ENCODE data around the gene QPRT.
A peak's percentile ranks its signal among the peaks of the same experiment; 100 is the strongest.
"Not testable (repeated sequence)": the region's sequence is repeated elsewhere in the genome, so short reads cannot be mapped to it uniquely, and the experiment has no call there.

QPRT gene

DNA sequence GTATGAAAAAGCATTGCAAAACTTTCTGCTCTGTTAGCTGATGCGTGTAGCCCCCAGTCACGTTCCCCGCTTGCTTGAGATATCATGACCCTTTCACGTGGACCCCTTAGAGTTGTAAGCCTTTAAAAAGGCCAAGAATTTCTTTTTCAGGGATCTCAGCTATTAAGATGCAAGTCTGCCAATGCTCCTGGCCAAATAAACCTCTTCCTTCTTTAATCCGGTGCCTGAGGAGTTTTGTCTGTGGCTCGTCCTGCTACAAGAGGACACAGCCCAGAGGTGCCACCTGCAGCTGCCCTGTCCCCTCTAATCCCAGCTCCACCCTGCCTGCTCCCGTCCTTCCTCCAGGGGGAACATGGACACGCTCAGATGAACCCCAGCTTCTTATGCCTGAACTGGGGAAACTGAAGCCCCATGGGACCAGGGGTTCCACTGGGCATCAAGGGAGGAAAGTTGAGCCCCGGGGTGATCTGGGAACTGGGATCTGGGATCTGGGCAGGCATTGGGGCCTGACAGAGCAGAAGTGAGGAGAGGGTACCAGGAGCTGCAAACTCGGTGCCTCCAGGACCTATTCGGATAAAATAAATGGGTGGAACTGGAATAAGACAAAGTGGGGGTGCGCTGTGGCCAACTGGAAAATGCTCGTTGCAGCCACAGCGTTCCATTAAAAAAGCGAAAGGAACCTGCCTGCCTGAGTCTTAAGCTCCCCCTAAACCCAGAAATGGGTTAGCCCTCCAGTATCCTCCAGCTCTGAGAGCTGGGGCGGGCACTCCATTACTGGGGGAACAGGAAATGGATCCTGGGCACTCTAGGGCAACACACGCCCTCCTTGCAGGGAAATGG lies 19.7 kb downstream of the QPRT start:
- DNase-seq (ENCODE audit: insufficient read length) (no peak), FAIRE-seq (no peak)
- TF ChIP-seq POLR2AphosphoS5 (IDR thresholded peaks at IDR 0.05; ENCODE audit: low read depth, low read length) (no peak), TAF1 (IDR thresholded peaks at IDR 0.05; ENCODE audit: borderline replicate concordance, low read depth, low read length) (no peak), POLR2A (IDR thresholded peaks at IDR 0.05; ENCODE audit: low read depth, low read length) (no peak)

DNA sequence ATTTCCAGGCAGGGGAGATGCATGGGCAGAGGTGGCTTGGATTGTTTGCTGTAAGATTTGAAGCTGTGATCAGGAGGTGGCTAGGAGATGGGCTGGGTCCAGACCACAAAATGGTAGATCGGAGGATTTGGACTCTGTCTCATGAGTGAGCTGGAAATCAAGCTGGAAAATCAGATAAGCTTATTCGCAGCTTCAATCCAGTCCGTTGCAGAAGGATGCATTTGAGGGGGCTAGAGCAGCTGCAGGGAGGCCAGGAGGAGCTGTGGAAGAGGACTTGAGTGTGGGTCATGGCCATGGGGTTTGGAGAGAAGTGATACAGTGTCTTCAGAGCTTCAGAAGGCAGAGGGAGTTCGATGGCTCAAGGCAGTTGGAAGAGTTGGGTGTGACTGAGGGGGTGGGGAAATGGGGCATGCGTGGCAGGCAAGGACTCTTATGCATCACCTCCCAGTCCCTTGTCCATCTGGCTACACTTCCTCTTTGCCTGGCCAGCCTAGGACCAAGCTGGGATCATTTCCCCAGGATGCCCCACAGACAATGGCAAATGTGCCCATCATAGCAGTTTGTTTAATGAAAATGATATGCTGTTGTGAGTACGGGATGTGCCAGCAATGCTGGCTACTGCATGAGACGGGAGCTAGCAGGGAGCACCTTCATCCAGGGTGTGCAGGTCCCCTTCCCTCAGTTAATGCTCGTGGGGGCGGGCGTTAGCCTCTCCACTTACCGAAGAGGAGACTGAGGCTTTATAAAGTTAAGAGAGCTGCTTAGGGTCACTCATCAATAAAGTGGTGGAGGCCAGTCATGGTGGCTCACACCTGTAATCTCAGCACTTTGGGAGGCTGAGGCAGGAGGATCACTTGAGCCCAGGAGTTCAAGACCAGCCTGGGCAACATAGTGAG lies 20.6 kb downstream of the QPRT start:
- no peak for TF ChIP-seq POLR2A (IDR thresholded peaks at IDR 0.05; ENCODE audit: low read depth, low read length)
- TF ChIP-seq TAF1 (IDR thresholded peaks at IDR 0.05; ENCODE audit: borderline replicate concordance, low read depth, low read length) = no peak
- TF ChIP-seq POLR2AphosphoS5 (IDR thresholded peaks at IDR 0.05; ENCODE audit: low read depth, low read length) = no peak
- DNase-seq (ENCODE audit: insufficient read length) (no peak), FAIRE-seq (no peak)

DNA sequence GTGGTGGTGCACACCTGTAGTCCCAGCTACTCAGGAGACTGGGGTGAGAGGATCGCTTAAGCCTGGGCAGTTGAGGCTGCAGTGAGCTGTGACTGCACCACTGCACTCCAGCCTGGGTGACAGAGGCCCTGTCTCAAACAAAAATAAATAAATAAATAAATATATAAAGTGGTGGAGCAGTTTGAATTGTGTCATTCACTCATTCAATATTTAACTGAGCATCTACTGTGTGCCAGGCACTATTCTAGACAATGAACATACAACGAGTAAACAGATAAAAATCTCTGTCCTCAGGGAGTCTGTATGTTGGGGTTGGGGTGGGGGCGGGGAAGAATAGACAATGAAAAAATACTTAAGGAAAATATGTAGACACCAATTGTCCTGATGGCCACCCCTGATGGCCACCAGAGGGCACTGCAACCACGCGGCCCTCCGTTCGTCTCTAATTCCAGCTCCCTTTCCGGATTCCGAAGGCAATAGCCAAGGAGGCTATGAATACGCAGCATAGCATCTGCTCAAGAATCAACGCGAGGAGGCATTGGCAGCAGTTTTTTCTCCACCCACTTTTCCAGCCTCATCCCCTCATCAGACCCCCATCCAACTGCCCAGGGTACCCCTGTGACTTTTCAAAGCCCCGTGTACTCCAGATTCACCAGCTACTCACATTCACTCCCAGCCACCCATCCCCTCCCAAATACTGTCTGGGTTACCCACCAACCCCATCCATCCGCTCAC lies 21.4 kb downstream of the QPRT start:
- FAIRE-seq (peak; percentile 68), DNase-seq (ENCODE audit: insufficient read length) (peak; percentile 59)
- TF ChIP-seq POLR2AphosphoS5 (IDR thresholded peaks at IDR 0.05; ENCODE audit: low read depth, low read length) = no peak
- TF ChIP-seq POLR2A (IDR thresholded peaks at IDR 0.05; ENCODE audit: low read depth, low read length) = no peak
- no peak for TF ChIP-seq TAF1 (IDR thresholded peaks at IDR 0.05; ENCODE audit: borderline replicate concordance, low read depth, low read length)

DNA sequence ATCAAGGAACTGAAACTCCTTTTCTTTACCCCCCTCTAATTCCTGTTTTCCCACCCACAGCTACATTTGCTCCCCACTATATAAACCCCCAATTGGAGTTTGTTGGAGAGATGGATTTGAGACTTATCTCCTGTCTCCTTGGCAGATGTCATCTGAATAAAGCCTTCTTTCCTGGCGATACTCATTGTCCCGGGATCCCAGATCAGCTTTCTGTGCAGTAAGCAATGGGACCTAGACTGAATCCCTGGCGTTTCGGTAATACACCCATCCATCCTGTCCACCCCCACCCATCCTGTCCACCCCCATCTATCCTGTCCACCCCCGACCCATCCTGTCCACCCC lies 22.2 kb downstream of the QPRT start:
- TF ChIP-seq POLR2AphosphoS5 (IDR thresholded peaks at IDR 0.05; ENCODE audit: low read depth, low read length) (no peak), POLR2A (IDR thresholded peaks at IDR 0.05; ENCODE audit: low read depth, low read length) (no peak), TAF1 (IDR thresholded peaks at IDR 0.05; ENCODE audit: borderline replicate concordance, low read depth, low read length) (no peak)
- FAIRE-seq = peak; percentile 9
- no peak for DNase-seq (ENCODE audit: insufficient read length)

DNA sequence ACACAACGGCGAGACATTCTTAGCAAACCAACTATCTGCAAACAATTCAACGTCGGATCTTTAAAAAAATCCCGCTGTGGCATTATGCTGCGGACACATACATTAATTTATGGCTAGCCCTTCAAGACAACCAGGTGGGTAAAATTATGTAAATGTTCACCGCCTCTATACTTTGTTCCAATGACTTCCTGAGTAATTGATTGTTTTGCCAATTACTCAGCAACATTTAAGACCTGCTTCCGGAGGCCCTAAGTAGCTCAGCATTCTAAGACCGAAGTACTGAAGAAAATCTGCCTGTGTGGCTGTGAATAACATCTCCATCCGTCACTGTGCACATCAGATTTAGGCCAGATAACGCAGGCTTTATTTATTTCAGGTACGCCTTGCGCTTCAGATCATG lies 23.3 kb downstream of the QPRT start:
- DNase-seq (ENCODE audit: insufficient read length) = no peak
- peak; percentile 72 for FAIRE-seq
- TF ChIP-seq TAF1 (IDR thresholded peaks at IDR 0.05; ENCODE audit: borderline replicate concordance, low read depth, low read length) (no peak), POLR2AphosphoS5 (IDR thresholded peaks at IDR 0.05; ENCODE audit: low read depth, low read length) (no peak), POLR2A (IDR thresholded peaks at IDR 0.05; ENCODE audit: low read depth, low read length) (no peak)

DNA sequence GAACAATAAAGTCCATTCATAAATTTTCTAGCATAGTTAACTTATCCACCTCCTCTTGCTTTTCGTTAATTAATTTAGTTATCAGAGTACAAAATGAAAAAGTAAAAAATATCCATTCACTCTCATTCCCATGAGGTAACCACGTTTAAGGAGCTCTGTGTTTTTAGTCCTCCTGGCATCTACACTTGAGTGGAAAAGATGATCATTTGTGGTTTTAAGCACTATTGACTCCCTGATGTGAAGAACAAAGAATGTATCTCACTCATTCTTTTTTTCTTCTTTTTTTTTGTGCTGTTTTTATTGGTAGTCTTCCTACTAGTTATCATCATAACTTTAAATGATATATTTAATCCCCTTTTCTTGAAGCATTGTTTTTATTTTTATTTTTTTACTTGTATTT lies 26.1 kb downstream of the QPRT start:
- DNase-seq (ENCODE audit: insufficient read length) = no peak

DNA sequence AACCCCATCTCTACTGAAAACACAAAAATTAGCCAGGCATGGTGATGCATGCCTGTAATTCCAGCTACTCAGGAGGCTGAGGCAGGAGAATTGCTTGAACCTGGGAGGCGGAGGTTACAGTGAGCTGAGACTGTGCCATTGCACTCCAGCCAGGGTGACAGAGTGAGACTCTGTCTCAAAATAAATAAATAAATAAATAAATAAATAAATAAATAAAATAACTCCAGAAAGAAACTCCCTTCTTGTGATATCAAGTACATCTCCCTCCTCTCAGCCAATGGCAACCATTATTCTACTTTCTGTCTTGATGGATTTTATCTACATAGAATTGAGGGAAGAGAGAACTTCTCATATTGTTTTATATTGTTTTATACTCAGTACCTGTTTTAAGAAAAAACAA lies 28.2 kb downstream of the QPRT start:
- DNase-seq (ENCODE audit: insufficient read length); FAIRE-seq: not testable (repeated sequence)

More for the DNA sequence above, 26.1 kb downstream of the QPRT start:
- FAIRE-seq = no peak
- TF ChIP-seq POLR2A (IDR thresholded peaks at IDR 0.05; ENCODE audit: low read depth, low read length) (no peak), TAF1 (IDR thresholded peaks at IDR 0.05; ENCODE audit: borderline replicate concordance, low read depth, low read length) (no peak), POLR2AphosphoS5 (IDR thresholded peaks at IDR 0.05; ENCODE audit: low read depth, low read length) (no peak)

DNA sequence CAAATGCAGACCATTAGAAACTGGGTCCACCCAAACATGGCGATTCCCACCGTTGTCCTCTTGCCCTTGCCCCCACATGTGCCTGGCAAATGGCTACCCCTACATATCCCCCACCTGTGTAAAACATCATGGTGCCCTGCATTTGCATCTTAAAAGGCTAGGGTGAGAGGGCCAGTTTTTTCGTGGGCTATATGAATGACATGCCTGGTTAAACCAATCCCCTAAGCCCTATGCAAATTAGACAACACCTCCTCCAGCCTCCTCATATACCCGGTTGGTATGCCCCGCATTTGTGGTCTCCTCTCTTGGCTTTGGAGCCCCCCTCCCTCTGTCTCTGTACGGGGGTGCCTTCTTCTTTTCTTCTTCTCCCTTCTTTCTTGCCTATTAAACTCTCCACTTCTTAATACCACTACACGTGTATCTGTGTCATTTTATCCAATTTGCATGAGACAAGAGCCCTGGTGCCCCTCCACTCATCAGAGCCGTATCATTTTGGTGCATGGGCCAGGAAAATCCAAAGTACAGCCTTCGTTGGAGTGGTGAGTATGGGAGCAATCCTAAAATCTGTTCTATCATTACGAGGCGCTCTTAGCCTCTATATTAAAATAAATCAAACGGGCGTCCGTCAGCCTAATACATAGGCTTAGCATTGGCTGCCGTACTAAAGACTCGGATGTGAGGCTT lies 30.1 kb downstream of the QPRT start:
- no peak for TF ChIP-seq POLR2A (IDR thresholded peaks at IDR 0.05; ENCODE audit: low read depth, low read length)
- TF ChIP-seq POLR2AphosphoS5 (IDR thresholded peaks at IDR 0.05; ENCODE audit: low read depth, low read length) = no peak
- no peak for TF ChIP-seq TAF1 (IDR thresholded peaks at IDR 0.05; ENCODE audit: borderline replicate concordance, low read depth, low read length)
- FAIRE-seq (no peak), DNase-seq (ENCODE audit: insufficient read length) (no peak)

DNA sequence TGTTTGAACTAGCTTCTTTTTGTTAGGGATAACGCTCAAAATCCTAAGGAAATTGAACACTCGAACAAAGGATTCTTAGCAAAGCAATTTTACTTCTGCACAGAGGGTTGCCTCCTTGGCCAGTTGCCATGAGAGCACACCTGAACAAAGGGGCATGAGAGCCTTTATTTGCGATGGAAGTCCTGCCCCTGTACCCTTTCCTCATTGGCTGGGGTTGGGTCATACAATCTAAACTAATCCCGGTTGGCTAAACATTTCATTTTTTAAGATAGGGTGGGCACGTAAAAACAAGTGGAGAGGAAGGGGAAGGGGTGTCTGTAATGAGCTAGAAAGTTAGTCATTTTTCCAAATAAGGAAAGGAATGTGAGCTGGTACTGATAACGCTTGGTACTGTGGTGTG lies 30.7 kb downstream of the QPRT start:
- DNase-seq (ENCODE audit: insufficient read length); FAIRE-seq: not testable (repeated sequence)

DNA sequence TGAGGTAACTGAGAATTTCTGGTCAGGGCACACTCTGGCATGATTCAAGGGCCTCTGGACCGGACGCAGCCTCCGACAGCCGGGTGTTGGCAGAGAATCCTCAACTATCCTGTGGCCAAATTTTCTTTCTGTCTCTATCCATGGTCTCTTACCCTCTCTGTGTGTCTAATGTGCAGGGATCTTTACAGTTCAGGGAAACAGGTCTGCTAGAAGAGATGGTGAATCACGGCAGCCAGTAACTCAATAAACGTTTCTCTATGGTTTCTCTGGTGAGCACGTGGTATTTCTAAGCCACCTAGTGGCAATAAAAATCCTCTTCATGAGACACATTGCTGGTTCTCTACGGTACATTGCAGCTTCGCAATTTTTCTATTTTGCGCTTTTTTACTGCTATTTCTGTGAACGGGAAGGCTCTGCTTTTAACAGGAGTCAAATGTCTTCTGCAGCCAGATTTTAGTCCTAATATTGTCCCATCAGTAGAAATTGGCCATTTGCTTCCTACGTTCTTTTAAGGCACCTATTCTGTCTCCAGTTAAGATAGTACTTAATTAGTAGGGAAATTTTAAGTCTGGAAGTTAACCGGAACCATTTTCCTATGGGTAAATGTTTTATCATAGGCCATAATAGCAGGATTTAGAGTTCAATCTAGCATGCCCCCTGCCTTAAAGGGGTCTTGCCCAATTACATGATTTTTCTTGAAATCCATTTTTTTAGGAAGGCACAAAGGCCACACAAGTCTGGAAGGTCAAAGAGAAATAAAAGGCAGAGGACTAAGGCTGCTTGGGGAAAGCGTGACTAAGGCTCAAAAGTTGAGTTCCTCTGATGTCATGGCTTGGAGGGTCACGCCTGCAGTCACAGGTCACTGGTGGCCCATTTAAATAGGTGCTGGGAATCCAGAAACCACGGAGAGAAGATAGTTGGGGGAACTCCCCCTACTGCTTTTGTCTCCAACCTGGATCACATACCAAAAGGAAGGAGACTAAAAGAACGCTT lies 31.5 kb downstream of the QPRT start:
- TF ChIP-seq TAF1 (IDR thresholded peaks at IDR 0.05; ENCODE audit: borderline replicate concordance, low read depth, low read length) = no peak
- TF ChIP-seq POLR2AphosphoS5 (IDR thresholded peaks at IDR 0.05; ENCODE audit: low read depth, low read length) = no peak
- TF ChIP-seq POLR2A (IDR thresholded peaks at IDR 0.05; ENCODE audit: low read depth, low read length) = no peak
- FAIRE-seq (peak; percentile 65), DNase-seq (ENCODE audit: insufficient read length) (no peak)
